SH-SY5Y (cell line): ENCODE results near the gene TRIP6.

Experiments used
- GATA2 ChIP-seq: IDR thresholded peaks from 2 replicates; pipeline ENCODE4 v1.6.1; 2011; ENCODE audit warnings: mild to moderate bottlenecking, low read depth, low read length
- GATA3 ChIP-seq: IDR thresholded peaks from 2 replicates; pipeline ENCODE4 v1.6.1; 2011; ENCODE audit warnings: low read depth, mild to moderate bottlenecking, low read length, moderate library complexity

Gene TRIP6

DNA sequence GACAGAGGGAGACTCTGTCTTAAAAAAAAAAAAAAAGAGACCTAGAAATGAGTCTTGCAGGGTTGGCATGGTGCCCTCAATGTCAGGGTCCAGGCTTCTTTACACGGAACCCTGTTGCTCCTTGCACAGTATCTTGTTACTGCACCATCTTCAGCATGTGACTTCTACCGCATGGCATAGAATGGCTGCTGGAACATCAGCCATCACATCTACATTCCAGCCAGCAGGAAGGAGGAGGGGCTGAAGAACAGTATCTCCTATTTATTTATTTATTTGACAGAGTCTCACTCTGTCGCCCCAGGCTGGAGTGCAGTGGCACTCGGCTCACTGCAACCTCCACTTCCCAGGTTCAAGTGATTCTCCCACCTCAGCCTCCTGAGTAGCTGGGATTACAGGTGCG, 32.2 kb downstream of the TRIP6 start:
- TF ChIP-seq GATA3 (no peak), GATA2 (no peak)

DNA sequence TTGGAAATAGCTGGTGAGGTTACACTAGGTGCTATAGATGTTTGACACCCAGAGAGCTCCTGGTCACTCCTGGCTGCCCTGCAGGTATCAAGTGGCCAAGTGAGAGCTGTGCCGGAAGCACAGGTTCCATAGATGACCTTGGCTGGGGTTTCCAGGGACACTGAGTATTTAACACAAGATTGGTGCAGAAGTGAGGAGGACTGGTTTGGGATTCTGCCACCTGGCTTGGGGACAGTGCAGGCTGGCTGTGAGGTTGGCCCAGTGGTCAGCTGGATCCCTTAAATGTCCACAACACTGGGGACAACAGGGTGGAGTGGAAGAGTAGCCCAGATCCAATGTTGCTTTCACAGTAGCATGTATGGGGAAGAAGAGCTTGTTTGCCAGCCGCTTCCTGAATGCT, 33.8 kb downstream of the TRIP6 start:
- no peak for TF ChIP-seq GATA3
- TF ChIP-seq GATA2 = no peak

DNA sequence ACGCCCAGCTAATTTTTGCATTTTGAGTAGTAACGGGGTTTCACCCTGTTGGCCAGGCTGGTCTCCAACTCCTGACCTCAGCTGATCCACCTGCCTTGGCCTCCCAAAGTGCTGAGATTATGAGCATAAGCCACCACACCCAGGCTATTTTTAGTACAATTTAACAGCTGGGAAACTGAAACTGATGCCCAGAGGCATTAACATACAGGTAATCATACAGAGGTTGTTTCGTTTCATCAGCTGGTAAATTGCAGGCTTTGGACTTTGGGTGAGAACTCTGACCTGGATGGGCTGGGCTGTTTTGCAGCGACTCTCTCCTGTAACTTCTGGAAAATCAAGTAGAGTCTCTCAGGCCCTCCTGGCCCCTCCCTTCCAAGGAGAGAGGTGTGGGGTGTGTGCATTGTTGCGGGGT, 34.7 kb downstream of the TRIP6 start:
- TF ChIP-seq GATA3 (no peak), GATA2 (no peak)

DNA sequence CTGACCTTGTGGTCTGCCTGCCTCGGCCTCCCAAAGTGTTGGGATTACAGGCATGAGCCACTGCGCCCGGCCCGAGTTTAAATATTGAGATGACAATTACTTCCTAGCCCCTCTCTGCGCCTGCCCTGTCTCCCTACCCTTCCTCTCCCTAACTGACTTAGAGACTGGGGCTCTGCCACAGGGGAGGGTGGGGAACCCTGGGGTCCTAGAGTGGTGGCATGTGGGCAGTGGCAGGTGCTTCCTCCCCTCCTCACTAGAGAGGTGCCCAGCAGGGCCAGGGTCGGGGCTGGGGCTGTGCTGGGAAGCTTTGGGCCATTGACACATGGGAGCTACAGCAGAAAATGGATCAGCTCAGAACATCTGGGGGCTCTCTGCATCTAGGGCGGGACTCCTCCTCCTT, 35.5 kb downstream of the TRIP6 start:
- no peak for TF ChIP-seq GATA3

DNA sequence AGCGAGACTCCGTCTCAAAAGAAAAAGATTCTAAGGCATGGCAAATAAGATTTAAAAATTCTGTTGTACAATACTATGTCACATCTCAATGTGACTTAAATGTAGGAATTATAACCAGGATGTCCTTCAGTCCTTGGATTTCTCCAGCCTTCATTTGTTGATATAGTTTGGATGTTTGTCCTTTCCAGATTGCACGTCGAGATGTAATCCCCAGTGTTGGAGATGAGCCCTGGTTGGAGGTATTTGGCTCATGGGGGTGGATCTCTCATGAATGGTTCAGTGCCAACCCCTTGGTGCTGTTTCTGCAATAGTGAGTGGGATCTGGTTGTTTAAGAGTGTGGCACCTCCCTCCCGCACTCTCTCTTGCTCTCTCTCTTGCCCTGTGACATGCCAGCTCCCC, 41.3 kb downstream of the TRIP6 start:
- TF ChIP-seq GATA3 = no peak
- no peak for TF ChIP-seq GATA2

DNA sequence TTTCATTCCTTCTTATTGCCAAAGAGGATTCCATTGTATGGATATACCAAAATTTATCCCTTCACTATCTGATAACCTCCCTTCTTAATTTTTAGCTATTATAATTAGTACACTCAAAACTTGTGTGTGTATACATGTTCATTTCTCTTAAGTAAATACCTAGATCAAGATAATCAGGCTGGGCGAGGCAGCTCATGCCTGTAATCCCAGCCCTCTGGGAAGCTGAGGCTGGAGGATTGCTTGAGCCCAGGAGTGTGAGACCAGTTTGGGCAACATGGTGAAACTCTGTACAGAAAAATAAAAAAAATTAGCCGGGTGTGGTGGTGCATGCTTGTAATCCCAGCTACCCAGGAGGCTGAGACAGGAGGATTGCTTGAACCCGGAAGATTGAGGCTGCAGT, 44.3 kb downstream of the TRIP6 start:
- TF ChIP-seq GATA3 = no peak
- no peak for TF ChIP-seq GATA2

DNA sequence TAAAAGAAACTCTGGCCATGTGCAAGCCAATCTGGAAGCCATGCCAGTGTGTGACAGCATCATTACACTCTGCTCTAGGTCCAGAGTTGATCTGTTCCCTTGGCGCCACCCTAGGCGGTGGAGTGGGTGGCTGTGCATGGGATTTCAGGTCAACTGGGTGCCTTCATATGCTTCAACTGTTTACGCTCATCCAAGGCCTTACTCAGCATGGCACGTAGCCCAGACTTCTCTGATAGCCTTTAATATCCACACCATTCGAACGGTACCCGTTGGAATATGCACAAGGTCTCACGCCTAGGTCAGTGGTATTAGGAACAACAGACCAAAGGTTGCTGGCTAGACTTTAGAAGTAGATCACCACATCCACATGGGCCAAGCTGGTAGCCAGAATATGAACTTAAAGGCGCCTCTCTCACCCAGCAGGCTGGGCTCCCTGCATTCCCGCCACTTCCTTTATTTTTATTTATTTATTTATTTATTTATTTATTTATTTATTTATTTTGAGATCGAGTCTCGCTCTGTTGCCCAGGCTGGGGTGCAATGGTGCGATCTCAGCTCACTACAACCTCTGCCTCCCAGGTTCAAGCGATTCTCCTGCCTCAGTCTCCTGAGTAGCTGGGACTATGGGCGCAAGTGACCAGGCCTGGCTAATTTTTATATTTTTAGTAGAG, 47.2 kb downstream of the TRIP6 start:
- TF ChIP-seq GATA3 = no peak
- no peak for TF ChIP-seq GATA2

DNA sequence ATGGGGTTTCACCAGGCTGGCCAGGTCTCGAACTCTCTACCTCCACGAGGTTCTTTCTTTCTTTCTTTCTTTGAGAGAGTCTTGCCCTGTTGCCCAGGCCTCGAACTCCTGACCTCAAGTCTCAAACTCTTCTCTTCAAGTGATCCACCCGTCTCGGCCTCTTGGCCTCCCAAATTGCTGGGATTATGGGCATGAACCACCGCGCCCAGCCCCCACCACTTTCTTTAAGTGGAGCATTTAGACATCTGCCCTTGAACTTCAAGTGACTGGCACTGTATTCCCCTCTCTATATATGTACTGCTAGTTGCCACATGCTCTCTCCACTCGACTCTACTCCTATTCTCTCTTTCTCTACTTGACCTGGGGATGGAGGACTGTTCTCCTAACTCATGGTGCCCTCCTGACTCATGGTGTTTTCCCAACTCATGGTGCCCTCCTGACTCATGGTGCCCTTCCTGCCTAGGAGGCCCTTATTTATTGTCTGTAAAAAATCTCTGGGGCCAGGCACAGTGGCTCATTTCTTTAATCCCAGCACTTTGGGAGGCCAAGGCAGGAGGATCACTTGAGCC, 47.8 kb downstream of the TRIP6 start:
- TF ChIP-seq GATA2 = no peak
- no peak for TF ChIP-seq GATA3

DNA sequence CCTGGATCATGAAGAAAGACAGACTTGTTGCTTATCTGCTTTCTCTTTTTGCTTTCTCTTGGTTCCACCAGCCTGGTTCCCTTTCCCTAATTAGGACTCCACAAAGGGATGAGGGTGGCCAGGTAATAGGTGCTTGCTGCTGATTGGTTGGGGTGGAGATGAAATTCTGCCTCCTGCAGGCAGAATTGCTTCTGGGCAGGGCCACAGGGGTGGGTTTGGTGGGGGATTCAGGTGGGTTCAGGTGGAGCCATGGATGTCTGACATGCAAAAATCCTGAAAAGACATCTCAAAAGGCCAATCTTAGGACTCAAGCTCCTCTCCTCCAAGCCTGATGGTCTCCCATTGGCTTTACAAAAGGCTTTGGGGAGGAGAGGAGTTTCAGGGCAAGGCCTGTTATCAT, 53.9 kb downstream of the TRIP6 start:
- no peak for TF ChIP-seq GATA2
- no peak for TF ChIP-seq GATA3
